HG03095 (cell line): ENCODE measurements around the gene MB.
A peak's percentile ranks its signal among the peaks of the same experiment; 100 is the strongest.
"Not testable (repeated sequence)": the region's sequence is repeated elsewhere in the genome, so short reads cannot be mapped to it uniquely, and the experiment has no call there.

Source experiments
- ATAC-seq: cut with Tn5 transposase; IDR thresholded peaks from one replicate; pipeline ENCODE4 v1.9.1; 2021; ENCODE audit warnings: moderate library complexity; ENCODE audit not compliant: unreplicated experiment

MB gene

DNA sequence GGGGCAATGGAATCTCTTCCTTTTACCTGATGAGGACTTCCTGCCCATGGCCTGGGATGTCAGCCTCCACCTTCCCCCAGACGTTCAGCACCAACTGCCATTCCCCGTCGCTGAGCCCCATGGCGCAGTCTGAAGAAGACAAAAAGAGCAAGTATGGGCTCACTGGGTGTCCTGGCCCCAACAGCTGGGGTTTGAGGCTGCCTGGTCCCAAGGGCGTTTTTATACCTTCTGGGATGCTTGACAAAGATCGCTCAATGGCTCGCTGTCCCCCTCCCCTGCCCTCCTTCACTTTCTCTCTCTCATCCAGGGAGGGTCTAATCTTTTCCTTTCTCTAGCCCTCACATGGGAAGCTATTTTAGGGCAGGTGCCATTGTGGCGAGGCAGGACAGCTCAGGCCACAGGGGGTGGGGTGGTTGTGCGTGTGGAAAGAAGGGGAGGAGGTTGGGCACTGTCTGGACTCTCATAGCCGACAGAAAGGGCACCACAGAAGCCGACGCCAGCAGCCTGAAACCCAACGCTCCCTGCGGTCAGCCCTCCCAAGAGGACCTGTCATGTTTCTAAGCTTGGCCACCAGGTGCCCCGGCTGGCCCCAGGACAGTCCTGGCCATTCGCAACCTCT lies at the start of gene MB:
Gene MB, minus strand, starts transcription at position 193 of the 619 bp plus-strand sequence. Its CDS starts 72 bp downstream, at position 121.
- ATAC-seq: no peak

DNA sequence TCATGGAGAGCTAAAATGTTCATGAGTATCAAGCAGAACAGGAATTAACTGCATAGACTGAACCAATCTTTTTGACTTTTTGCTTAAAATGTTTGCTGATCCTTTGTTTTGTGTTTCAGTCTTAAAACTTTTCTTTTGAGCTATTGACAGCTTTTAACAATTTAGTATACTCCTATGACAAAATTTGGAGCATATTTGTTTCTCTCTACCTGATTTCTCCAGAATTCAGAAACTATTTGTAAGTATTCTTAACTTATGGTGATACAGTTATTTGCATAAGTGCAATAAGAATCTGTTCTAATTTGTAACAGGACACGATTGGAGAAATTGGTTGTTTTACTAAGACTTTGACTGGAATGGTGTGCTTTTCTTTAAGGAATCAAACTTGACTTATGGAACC lies 49.6 kb upstream of the MB start:
- not testable (repeated sequence) for ATAC-seq

DNA sequence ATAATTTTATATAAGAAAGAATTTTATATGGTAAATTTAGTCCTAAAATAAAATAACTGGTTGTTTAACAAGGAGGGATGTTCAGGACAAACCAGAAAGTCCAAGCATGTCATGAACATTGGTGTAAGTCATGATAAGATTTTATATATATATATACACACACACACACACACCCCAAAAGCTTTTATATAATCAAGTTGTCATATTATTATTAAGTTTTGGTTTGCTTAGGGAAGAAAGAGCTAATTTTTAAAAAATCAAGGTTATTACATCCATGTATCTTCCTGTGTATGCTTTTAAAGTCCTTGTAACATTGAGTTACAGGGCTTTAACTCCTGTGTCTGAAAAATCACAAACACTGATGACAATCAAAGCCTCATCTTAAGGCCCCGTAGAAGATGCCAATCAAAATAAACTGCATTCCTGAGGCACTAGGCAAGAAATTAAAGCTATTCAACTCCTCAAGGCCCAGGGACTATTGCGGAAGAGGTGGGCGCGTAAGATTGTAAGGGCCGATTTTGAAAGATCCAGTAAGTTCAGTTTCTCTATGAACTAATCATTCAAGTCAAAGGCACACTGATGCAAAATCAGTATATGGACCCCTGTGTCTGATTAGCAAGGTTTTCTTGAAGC lies 47.9 kb upstream of the MB start:
- ATAC-seq: no peak

DNA sequence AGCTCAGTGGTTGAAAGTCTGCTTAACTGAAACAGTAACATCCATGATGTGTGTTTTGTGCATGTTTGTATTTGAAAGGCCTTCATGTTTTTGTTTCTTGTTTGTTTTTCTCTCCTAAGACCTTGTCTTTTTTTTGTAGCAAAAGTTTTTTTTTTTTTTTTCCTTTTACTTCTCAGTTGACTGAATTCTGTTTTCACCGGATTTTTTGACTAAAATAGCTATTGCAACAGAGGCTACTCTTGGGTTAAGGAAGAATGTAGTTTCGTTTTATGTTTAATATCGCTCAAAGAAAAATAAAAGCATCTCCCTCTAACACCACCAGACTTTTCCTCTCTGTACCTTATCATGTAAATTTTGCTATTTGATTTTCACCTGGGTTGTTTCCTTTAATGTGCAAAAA lies 46.2 kb upstream of the MB start:
- ATAC-seq: no peak

DNA sequence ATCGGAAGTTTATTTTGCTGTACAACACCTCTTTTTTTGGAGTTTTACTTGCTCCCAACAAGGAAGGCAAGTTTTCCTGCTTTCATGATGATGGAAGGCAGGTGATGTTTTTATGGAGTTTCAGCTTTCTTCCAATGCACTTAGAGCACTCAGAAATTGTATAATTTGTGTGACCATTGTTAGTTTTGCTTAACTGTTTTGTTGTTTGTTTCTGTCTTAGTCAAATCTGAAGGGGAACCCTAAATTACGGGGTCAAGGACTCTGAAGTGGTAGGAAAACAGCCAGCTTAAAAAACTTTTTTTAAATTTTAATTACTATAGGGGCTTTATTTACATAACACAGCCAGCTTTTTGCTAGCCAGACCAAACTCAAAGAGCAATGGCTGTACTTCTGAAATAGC lies 45.8 kb upstream of the MB start:
- no peak for ATAC-seq

DNA sequence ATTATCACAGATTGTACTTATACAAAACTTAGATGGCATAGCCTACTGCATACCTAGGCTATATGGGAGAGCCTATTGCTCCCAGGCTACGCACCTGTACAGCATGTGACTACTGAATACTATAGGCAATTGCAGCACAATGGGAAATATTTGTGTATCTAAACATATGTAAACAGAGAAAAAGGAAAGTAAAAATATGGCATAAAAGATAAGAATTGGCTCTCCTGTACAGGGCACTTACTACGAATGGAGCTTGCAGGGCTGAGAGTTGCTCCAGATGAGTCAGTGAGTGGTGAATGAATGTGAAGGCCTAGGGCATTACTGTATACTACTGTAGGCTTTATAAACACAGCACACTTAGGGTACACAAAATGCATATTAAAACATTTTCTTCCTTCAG lies 44.3 kb upstream of the MB start:
- ATAC-seq: no peak

DNA sequence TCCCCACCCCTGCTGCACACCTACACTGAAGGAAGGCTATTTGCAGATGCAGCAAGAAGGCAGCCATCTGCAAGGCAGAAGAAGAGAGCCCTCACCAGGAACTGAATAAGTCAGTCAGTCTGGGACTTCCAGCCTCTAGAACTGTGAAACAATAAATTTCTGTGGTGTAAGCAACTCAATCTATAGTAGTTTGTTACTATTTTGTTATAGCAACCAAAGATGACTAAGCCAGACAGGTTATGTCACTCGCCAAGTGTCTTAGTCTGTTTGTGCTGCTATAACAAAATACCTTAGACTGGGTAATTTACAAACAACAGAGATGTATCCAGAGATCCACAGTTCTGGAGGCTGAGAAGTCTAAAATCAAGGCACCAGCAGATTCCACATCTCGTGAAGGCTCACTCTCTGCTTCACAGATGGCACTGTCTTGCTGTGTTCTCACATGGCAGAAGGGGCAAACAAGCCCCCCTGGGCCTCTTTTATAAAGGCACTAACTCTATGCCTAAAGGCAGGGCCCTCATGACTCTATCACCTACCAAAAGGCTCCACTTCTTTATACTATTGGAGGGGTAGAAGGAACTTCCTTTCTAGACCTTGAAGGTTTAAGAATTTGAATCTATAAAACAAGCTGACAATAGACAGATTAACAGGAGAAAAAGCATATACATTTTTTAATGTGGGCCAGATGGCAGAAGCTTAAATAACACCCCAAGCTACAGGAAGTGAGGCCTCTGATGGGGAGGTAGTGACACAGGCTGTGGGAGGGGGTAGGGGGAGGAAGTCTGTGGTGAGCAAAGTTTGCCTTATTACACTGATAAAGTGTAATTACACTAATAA lies 43.4 kb upstream of the MB start:
- ATAC-seq: no peak

DNA sequence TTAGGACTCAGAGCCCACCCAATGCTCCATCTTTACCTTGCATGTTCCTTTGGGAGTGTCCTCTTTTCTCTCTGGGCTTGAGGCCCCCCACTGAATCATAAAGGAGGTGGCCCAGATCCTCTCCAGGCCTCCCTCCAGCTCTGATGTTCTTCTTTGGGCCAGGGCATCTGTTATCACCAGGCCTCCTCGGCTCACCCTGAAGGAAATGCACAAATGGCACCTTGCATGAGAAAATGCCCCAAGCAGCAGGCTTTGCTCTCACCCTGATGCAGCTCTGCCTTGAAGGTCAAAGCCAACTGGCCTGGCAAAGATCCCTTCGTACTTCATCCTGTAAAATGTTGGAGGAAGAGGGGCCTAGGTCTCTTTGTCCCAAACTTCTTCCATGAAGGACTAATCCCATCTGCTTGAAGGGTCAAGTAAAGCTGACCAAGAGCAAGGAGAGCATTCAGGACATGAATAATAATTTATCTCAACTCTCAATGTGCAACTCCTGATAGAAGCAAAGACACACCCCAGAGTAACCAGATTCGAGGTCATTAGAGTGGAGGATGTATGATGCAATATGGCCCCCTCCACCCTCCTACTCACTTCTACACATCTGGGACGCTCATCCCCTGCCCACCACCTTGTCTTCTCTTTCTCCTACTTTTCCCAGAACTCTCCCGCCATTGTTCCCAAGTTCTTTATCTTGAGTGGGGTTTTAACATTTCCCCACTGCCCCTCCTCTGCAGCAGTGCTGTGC lies 40.6 kb upstream of the MB start:
- no peak for ATAC-seq

DNA sequence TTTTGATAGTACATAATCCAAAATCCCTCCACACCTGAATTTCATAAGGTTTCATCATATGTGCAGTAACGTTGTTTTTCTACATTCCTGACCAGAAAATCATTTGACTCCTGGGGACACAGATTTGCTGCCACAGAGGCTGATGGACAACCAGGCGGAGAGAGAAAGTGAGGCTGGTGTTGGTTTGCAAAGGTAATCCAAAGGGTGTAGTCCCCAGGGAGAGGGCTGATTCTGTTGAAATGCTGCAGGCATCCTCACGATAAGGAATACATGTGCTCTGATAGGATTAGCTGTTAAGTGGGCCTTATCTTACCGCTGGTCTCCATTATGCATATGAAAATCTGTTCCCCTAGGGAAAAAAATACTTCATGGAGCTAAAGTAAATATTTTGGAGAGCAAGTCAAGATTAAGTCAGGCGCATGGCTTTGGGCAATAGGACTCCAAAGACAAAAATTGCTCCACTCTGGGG lies 39.2 kb upstream of the MB start:
- ATAC-seq: no peak

DNA sequence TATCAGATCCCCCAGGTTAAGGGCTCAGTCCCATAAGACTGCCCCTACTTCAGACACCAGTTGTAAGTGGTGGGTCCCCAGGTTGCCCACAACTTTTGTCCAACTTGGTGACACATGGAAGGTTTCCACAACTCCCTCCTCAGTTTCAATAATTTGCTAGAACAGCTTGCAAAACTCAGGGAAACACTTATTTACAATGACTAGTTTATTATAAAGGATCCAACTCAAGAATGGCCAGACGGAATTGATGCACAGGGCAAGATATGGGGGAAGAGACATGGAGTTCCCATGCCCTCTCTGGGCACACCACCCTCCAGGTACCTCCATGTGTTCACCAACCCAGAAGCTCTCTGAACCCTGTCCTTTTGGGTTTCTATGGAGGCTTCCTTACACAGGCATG lies 36.7 kb upstream of the MB start:
- ATAC-seq: no peak

DNA sequence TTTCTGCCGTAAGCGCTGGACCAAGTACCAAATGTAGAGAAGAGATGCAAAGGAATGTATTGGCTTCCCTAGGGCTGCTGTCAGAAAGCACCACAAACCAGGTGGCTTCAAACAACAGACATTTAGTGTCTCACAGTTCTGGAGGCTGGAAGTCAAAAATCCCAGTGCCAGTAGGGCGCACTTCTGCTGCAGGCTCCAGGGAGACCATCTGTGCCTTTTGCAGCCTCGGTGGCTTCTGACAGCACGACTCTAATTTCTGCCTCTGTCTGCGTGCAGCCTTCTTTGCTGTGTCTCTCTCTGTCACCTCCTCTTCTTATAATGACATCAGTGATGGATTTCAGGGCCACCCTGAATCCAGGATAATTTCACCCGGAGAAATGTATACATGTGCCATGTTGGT lies 34.0 kb upstream of the MB start:
- ATAC-seq: no peak

DNA sequence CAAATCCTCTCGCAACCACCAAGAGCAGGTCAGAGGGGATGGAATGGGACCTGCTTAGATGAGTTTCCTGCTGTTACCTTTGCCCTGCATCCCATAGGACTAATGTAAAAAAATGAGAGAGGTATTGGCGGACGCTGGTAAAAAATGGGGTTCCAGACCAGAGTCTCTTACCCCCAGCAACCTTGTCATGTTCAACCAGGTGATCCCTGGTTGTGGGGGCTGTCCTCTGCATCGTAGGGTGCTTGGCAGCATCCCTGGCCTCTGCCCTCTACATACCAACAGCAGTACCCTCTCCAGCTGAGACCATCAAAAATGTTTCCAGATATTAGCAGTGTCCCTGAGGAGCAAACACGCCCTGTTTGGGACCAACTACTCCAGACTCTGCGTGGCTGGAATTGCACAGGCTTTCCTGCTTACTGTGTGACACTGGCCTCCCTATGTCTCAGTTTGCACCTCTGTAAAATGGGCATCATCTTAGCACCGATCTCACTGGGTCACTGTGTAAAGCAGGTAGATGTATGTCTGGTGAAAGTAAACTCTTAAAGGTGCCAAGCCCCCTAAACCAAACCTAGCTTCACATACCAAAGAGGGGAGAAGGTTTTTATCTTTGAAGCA lies 32.6 kb upstream of the MB start:
- no peak for ATAC-seq

DNA sequence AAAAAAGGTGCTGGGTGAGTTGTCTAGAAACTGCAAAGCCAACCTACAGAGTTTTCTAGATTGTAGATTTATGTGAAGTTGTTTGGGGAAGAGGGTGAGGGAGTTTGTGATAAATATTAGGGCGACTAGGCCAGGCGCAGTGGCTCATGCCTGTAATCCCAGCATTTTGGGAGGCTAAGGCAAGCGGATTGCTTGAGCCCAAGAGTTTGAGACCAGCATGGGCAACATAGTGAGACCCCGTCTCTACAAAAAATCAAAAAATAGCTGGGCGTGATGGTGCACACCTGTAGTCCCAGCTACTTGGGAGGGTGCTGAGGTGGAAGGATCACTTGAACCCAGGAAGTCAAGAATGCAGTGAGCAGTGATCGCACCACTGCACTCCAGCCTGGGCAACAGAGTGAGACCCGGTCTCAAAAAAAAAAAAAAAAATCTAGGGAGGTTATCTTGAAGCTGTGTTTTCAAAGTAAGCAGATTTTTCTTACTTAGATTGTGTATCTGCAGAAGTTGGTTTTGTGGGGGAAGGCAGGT lies 32.0 kb upstream of the MB start:
- no peak for ATAC-seq

DNA sequence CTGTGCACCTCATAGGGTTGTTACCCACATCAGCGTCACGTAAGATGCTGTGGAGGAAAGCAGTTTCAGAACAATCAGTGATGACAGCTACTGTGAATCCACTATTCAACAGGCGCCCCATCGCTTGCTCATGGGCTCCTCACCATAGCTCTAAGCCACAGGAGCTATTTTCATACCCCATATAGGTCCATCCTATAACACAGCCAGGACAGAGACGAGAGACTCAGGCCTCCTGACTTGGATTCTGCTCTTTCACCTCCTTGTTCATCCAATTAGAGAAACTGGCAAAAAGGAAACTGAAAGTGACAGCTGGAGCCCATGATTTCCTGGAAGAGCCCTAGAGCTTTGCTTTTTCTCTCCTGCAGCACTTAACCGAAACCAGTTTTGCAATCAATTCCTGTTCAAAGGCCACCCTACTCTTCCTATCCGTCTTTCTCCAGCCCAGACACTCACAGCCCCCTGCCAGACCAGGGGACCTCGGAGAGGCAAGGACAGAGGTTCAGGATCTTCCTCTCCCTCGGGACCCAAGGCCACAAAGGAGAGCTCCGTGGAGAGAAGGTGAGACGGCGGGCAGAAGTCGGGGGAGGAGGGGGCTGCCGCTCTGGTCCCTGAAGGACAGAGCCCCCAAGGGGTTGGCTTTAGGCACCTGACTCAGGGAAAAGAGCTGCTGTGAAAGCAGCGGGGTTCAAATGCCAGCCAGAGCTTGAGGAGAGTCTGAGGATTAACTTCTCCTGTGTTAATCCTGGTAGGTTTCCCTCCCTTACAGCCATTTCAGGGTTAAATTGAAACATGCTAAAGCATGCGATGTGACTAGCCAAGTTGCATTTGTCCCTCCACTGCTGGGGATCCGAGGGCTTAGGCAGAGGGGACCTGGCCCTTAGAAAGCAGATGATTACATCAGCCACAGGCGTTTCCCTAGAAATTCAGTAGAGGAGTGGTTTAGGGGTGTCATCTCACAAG lies 31.2 kb upstream of the MB start, which contains the start of gene APOL6:
Gene APOL6, plus strand, starts transcription at position 381 of the 960 bp plus-strand sequence. CDS start 7,980 bp downstream, outside the sequence.
- ATAC-seq: peak; percentile 48

DNA sequence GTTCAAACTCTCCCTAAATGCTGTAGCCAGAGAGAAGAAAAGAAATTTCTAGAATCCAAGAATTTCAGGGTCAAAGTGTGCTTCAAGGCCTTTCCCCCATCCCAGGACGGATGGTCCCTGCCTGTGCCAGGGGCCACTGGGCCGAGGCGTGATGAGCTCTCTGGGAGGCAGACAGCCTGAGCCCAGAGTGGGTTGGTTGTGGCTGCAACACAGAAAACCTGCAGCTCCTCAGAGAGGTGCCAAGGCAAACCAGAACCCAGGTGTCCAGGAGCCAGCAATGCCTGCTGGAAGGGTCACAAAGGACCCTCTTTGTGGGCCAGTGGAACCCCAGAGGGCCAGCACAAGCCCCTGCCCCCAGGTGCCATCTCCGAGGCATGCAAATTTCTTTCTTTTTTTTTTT lies 28.5 kb upstream of the MB start:
- no peak for ATAC-seq

DNA sequence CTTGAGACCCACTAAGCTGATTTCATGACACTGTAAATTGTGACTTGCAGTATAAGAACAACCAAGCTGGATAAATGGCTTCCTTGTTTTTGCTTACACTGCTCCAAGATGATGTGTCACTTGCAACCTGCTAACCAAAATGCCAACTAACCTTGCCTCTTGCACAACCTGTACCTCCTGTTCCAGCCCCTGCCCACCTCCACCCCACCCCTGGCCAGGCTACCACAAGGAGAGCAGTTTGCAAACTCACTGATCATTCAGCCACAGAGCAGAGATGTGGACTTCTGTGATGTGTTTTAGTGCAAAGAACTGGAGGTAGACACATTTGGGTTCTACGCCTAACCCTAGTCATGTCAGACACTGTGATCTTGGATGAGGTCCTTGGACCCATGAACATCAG lies 26.9 kb upstream of the MB start:
- ATAC-seq: no peak

DNA sequence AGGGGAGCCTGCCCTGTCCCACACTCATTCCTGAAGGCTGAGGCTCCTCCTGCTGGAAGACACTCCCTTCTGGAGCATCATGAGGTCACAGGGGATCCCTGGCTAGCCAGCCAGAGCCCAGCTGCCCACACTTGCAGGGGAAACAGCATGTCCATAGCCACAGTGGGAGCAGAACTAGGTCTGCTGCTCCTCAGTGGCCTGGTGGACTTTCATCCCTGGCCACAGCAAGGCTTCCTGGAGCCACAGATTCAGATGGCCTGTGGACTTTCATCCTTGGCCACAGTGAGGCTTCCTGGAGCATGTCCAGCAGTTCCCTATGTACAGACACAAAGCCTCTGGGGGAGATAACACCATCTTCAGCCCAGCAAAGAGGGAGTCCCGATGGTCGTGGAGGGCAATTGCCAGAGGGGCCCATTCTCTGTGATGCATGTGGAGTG lies 25.2 kb upstream of the MB start:
- ATAC-seq: no peak

DNA sequence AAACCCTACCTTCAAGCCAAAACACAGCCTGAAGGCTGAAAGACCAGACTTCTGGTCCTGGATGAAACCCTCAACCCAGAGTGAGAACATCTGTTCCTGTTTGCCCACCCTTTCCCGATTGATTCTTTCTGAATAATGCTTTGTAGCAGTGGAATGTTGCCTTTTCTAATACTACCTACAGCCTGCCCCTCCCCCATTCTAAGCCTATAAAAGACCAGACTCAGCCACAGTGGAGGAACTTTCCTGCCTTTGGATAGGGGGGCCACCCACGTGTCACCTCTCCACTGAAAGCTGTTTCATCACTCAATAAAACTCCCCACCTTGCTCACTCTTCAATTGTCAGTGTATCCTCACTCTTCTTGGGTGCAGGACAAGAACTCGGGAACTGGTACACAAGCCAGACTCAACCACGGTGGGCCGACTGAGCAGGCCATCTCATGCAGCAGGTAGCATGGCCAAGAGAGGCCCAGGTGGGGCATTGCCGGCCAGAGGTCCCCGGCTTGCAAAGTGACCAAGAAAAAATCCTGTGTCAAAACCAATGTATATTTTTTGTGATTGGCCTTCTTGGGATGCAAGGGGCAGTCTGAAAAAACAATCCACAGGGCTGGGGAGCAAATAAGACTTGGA lies 24.5 kb upstream of the MB start:
- ATAC-seq: no peak

DNA sequence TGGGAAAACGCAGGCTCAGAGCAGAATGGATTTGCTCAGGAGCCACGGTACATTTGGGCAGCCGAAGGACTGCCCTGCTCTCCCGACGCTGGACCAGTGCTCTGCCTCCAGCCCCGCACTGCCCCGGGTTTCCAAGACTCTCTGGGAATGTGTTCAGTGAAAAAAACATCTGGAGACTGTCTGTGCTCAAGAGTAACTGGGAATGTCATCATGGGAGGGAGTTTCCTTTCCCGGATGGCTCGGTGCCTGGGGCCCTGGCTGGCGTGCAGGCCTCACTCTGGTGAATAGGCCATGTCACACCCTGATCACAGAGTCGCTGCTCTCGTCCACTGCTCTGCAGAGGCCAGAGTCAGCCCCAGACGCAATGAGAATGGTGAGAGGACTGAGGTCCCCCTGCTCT lies 21.3 kb upstream of the MB start:
- ATAC-seq: no peak
